Stomach smooth muscle (tissue), 2 donors: ENCODE results near the gene TRIM39.
"Not testable (repeated sequence)": the region's sequence is repeated elsewhere in the genome, so short reads cannot be mapped to it uniquely, and the experiment has no call there.

ENCODE experiments used
- H3K27ac ChIP-seq: one replicate; pipeline ENCODE4 v1.7.0; 2013; ENCODE audit warnings: mild to moderate bottlenecking, low read length, inconsistent platforms
- H3K27me3 ChIP-seq, 2 donors: one replicate each; pipeline ENCODE4 v1.7.0; 2013; ENCODE audit warnings: low read length in 2 of 2; ENCODE audit not compliant: insufficient read depth in 2 of 2, control insufficient read depth in 1 of 2
- H3K36me3 ChIP-seq, 2 donors: one replicate each; pipeline ENCODE4 v1.7.0; 2013; ENCODE audit warnings: low read length in 2 of 2; ENCODE audit not compliant: control insufficient read depth in 2 of 2, insufficient read depth in 2 of 2
- H3K4me1 ChIP-seq: one replicate; pipeline ENCODE4 v1.7.0; 2013; ENCODE audit warnings: low read length; ENCODE audit not compliant: control insufficient read depth, insufficient read depth
- H3K4me3 ChIP-seq, 2 donors: one replicate each; pipeline ENCODE4 v1.7.0; 2013; ENCODE audit warnings: low read length in 2 of 2
- H3K9ac ChIP-seq, 2 donors: one replicate each; pipeline ENCODE4 v1.7.0; 2013; ENCODE audit warnings: low read length in 2 of 2, mild to moderate bottlenecking in 1 of 2
- H3K9me3 ChIP-seq, 2 donors: one replicate each; pipeline ENCODE4 v1.7.0; 2013; ENCODE audit warnings: low read length in 2 of 2; ENCODE audit not compliant: control insufficient read depth in 2 of 2
- donor health status: healthy.
- donor health status: Pancreatic carcinoma.

Gene TRIM39

GRCh38 chr6:30326526-30327231, at the start of gene TRIM39:
Gene TRIM39 (plus strand): TSS chr6:30326927. CDS start chr6:30329318, 2,391 bp downstream.
- H3K9ac ChIP-seq: peak within 1 kb of the TSS; percentile 97 to 98
- H3K27ac ChIP-seq: peak within 1 kb of the TSS; percentile 96
- H3K4me3 ChIP-seq: peak within 1 kb of the TSS; percentile 95 to 97
- peaks cover 14 to 18% of the 10 kb centered on the region in 2 donors for H3K36me3 ChIP-seq
- H3K9me3 ChIP-seq: no peaks in the 10 kb centered on the region
- peaks cover 19% of the 10 kb centered on the region for H3K4me1 ChIP-seq
- no peaks in the 10 kb centered on the region for H3K27me3 ChIP-seq

GRCh38 chr6:30280988-30281387, 45.7 kb upstream of the TRIM39 start:
- H3K9me3 ChIP-seq: peaks cover 8 to 31% of the 10 kb centered on the region in 2 donors
- H3K36me3 ChIP-seq, H3K4me3 ChIP-seq, H3K27me3 ChIP-seq, H3K27ac ChIP-seq, H3K4me1 ChIP-seq, H3K9ac ChIP-seq: not testable (repeated sequence)

GRCh38 chr6:30282522-30282921, 44.2 kb upstream of the TRIM39 start:
- Histone ChIP-seq H3K27me3 (no peaks in the 10 kb centered on the region), H3K4me1 (no peaks in the 10 kb centered on the region), H3K9ac (no peak overlapping the region), H3K4me3 (no peak overlapping the region), H3K36me3 (no peaks in the 10 kb centered on the region), H3K9me3 (peaks cover 8 to 31% of the 10 kb centered on the region in 2 donors), H3K27ac (no peak overlapping the region)

- H3K9me3 ChIP-seq: peaks cover 10 to 23% of the 10 kb centered on the region in 2 donors
- H3K4me1 ChIP-seq: no peaks in the 10 kb centered on the region
- H3K27me3 ChIP-seq: no peaks in the 10 kb centered on the region
- H3K9ac ChIP-seq: no peak overlapping the region
- peaks cover 3 to 4% of the 10 kb centered on the region in 2 donors for H3K36me3 ChIP-seq
- H3K4me3 ChIP-seq: no peak overlapping the region
- no peak overlapping the region for H3K27ac ChIP-seq
Measured at GRCh38 chr6:30283761-30284160, 43.0 kb upstream of the TRIM39 start.

GRCh38 chr6:30287139-30287538, 39.6 kb upstream of the TRIM39 start:
- H3K4me3 ChIP-seq: no peak overlapping the region
- H3K9me3 ChIP-seq: peaks cover 12 to 19% of the 10 kb centered on the region in 2 donors
- H3K27me3 ChIP-seq: no peaks in the 10 kb centered on the region
- peaks cover 17 to 26% of the 10 kb centered on the region in 2 donors for H3K36me3 ChIP-seq
- no peaks in the 10 kb centered on the region for H3K4me1 ChIP-seq
- no peak overlapping the region for H3K27ac ChIP-seq
- no peak overlapping the region for H3K9ac ChIP-seq

- Histone ChIP-seq H3K4me1 (no peaks in the 10 kb centered on the region), H3K4me3 (no peak overlapping the region), H3K27me3 (no peaks in the 10 kb centered on the region), H3K9ac (no peak overlapping the region), H3K36me3 (peaks cover 24 to 33% of the 10 kb centered on the region in 2 donors), H3K27ac (no peak overlapping the region), H3K9me3 (no peaks in the 10 kb centered on the region)
Measured at GRCh38 chr6:30295837-30296236, 30.9 kb upstream of the TRIM39 start.

- peaks cover 6 to 7% of the 10 kb centered on the region in 2 donors for H3K36me3 ChIP-seq
- H3K4me1 ChIP-seq: no peaks in the 10 kb centered on the region
- no peak overlapping the region for H3K9ac ChIP-seq
- H3K27ac ChIP-seq: no peak overlapping the region
- H3K27me3 ChIP-seq: no peaks in the 10 kb centered on the region
- H3K4me3 ChIP-seq: no peak overlapping the region
- no peaks in the 10 kb centered on the region for H3K9me3 ChIP-seq
Measured at GRCh38 chr6:30304002-30304401, 22.7 kb upstream of the TRIM39 start.

GRCh38 chr6:30311101-30311500, 15.6 kb upstream of the TRIM39 start:
- Histone ChIP-seq H3K4me1 (no peaks in the 10 kb centered on the region), H3K27me3 (no peaks in the 10 kb centered on the region), H3K9me3 (no peaks in the 10 kb centered on the region), H3K9ac (no peak overlapping the region), H3K27ac (no peak overlapping the region), H3K36me3 (peaks cover 7 to 11% of the 10 kb centered on the region in 2 donors), H3K4me3 (no peak overlapping the region)

- no peaks in the 10 kb centered on the region for H3K27me3 ChIP-seq
- no peak overlapping the region for H3K9ac ChIP-seq
- no peak overlapping the region for H3K27ac ChIP-seq
- no peaks in the 10 kb centered on the region for H3K9me3 ChIP-seq
- no peaks in the 10 kb centered on the region for H3K4me1 ChIP-seq
- H3K4me3 ChIP-seq: no peak overlapping the region
- H3K36me3 ChIP-seq: peaks cover 9 to 12% of the 10 kb centered on the region in 2 donors
Measured at GRCh38 chr6:30311671-30312070, 15.1 kb upstream of the TRIM39 start.

GRCh38 chr6:30312266-30312665, 14.5 kb upstream of the TRIM39 start:
- Histone ChIP-seq H3K4me3 (no peak overlapping the region), H3K9ac (no peak overlapping the region), H3K27me3 (no peaks in the 10 kb centered on the region), H3K9me3 (no peaks in the 10 kb centered on the region), H3K36me3 (peaks cover 9 to 12% of the 10 kb centered on the region in 2 donors), H3K4me1 (no peaks in the 10 kb centered on the region), H3K27ac (no peak overlapping the region)

GRCh38 chr6:30312676-30313321, 13.9 kb upstream of the TRIM39 start:
- Histone ChIP-seq H3K27me3 (no peaks in the 10 kb centered on the region), H3K4me3 (no peak overlapping the region), H3K4me1 (no peaks in the 10 kb centered on the region), H3K27ac (no peak overlapping the region), H3K9ac (no peak overlapping the region), H3K9me3 (no peaks in the 10 kb centered on the region), H3K36me3 (peaks cover 9 to 12% of the 10 kb centered on the region in 2 donors)
